GM23338 (cell line): ENCODE measurements around the gene DENND5A.

Experiments used
- CREB1 ChIP-seq: fragments of 250-450 bp; sonication (Bioruptor Pico); IDR thresholded peaks from 2 replicates; pipeline ENCODE4 v1.5.0; 2020; ENCODE audit warnings: low read depth, mild to moderate bottlenecking, moderate library complexity
- EZH2 ChIP-seq: fragments of 200-600 bp; sonication (generic); IDR thresholded peaks from one replicate; pipeline ENCODE4 v1.8.0; 2017; ENCODE audit warnings: antibody characterized with exemption, mild to moderate bottlenecking, low read depth; ENCODE audit not compliant: unreplicated experiment
- EZH2phosphoT487 ChIP-seq: fragments of 200-600 bp; sonication (generic); IDR thresholded peaks from one replicate; pipeline ENCODE4 v1.8.1; 2018; ENCODE audit warnings: antibody characterized with exemption; ENCODE audit not compliant: unreplicated experiment
- NANOG ChIP-seq: IDR thresholded peaks from 2 replicates; pipeline ENCODE4 v1.6.1; 2016; ENCODE audit warnings: antibody characterized with exemption, borderline replicate concordance
- POLR2AphosphoS5 ChIP-seq: IDR thresholded peaks from 2 replicates; pipeline ENCODE4 v1.6.1; 2016; ENCODE audit warnings: antibody characterized with exemption, low read depth
- ZNF331 ChIP-seq: fragments of 250-450 bp; sonication (Bioruptor Pico); IDR thresholded peaks from 2 replicates; pipeline ENCODE4 v1.5.0; 2020; ENCODE audit warnings: low read depth, mild to moderate bottlenecking, moderate library complexity
- TF ChIP-seq, protein P1 (sequence below), 2 experiments: fragments of 200-600 bp in 1 of 2; sonication (generic) in 1 of 2; conservative IDR thresholded peaks; 2 replicates each; pipeline versions ENCODE4 v1.5.1 to v1.6.1; 2016 to 2017; ENCODE audit warnings: antibody characterized with exemption in 2 of 2, low read depth in 2 of 2, mild to moderate bottlenecking in 2 of 2, moderate library complexity in 1 of 2
- TF ChIP-seq, protein P2 (sequence below): IDR thresholded peaks from one replicate; pipeline ENCODE4 v1.6.1; 2018; ENCODE audit warnings: antibody characterized with exemption; ENCODE audit not compliant: unreplicated experiment

DNA sequence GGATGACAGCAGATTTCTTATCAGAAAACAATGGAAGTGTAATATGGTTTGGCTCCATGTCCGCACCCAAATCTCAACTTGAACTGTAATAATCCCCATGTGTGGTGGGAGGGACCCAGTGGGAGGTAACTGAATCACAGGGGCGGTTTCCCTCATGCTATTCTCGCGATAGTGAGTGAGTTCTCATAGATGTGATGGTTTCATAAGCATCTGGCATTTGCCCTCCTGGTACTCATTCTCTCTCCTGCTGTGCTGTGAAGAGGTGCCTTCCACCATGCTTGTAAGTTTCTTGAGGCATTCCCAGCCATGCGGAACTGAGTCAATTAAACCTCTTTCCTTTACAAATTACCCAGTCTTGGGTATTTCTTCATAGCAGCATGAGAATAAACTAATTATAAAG, 92.8 kb downstream of the DENND5A start:
- TF ChIP-seq, protein P1, sequence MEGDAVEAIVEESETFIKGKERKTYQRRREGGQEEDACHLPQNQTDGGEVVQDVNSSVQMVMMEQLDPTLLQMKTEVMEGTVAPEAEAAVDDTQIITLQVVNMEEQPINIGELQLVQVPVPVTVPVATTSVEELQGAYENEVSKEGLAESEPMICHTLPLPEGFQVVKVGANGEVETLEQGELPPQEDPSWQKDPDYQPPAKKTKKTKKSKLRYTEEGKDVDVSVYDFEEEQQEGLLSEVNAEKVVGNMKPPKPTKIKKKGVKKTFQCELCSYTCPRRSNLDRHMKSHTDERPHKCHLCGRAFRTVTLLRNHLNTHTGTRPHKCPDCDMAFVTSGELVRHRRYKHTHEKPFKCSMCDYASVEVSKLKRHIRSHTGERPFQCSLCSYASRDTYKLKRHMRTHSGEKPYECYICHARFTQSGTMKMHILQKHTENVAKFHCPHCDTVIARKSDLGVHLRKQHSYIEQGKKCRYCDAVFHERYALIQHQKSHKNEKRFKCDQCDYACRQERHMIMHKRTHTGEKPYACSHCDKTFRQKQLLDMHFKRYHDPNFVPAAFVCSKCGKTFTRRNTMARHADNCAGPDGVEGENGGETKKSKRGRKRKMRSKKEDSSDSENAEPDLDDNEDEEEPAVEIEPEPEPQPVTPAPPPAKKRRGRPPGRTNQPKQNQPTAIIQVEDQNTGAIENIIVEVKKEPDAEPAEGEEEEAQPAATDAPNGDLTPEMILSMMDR (conservative IDR thresholded peaks at IDR 0.05; ENCODE audit: low read depth in 2 of 2), result no peak
- TF ChIP-seq POLR2AphosphoS5, result no peak
- TF ChIP-seq EZH2, result no peak
- TF ChIP-seq EZH2phosphoT487, result no peak
- TF ChIP-seq, protein P2, sequence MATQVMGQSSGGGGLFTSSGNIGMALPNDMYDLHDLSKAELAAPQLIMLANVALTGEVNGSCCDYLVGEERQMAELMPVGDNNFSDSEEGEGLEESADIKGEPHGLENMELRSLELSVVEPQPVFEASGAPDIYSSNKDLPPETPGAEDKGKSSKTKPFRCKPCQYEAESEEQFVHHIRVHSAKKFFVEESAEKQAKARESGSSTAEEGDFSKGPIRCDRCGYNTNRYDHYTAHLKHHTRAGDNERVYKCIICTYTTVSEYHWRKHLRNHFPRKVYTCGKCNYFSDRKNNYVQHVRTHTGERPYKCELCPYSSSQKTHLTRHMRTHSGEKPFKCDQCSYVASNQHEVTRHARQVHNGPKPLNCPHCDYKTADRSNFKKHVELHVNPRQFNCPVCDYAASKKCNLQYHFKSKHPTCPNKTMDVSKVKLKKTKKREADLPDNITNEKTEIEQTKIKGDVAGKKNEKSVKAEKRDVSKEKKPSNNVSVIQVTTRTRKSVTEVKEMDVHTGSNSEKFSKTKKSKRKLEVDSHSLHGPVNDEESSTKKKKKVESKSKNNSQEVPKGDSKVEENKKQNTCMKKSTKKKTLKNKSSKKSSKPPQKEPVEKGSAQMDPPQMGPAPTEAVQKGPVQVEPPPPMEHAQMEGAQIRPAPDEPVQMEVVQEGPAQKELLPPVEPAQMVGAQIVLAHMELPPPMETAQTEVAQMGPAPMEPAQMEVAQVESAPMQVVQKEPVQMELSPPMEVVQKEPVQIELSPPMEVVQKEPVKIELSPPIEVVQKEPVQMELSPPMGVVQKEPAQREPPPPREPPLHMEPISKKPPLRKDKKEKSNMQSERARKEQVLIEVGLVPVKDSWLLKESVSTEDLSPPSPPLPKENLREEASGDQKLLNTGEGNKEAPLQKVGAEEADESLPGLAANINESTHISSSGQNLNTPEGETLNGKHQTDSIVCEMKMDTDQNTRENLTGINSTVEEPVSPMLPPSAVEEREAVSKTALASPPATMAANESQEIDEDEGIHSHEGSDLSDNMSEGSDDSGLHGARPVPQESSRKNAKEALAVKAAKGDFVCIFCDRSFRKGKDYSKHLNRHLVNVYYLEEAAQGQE, result no peak
- no peak for TF ChIP-seq NANOG
- TF ChIP-seq ZNF331, result no peak
- TF ChIP-seq CREB1 (CRISPR knock-in tag), result no peak
